ENCODE data around the gene MTERF1.

Gene MTERF1

GRCh38 chr7:91832493-91833045 lies 47.9 kb downstream of the MTERF1 start:
- no peak for DNase-seq (ENCODE audit: low spot score)

- DNase-seq (ENCODE audit: low spot score) = no peak
Observed at GRCh38 chr7:91827169-91827568, 53.3 kb downstream of the MTERF1 start.

- no peak for DNase-seq (ENCODE audit: low spot score)
Observed at GRCh38 chr7:91826377-91826776, 54.1 kb downstream of the MTERF1 start.

- no peak for DNase-seq (ENCODE audit: low spot score)
Observed at GRCh38 chr7:91824201-91824600, 56.3 kb downstream of the MTERF1 start.

All from CD4-positive, alpha-beta T cell treated with Interleukin-15 for 4 hours (primary cell).